NCI-H146 (cell line): ENCODE measurements around the gene CKMT1B.
"Not testable (repeated sequence)": the region's sequence is repeated elsewhere in the genome, so short reads cannot be mapped to it uniquely, and the experiment has no call there.

Experiments
- DNase-seq: peaks from one replicate; lab custom pipeline; 2025; lab: John Stamatoyannopoulos, UW

CKMT1B gene

DNA sequence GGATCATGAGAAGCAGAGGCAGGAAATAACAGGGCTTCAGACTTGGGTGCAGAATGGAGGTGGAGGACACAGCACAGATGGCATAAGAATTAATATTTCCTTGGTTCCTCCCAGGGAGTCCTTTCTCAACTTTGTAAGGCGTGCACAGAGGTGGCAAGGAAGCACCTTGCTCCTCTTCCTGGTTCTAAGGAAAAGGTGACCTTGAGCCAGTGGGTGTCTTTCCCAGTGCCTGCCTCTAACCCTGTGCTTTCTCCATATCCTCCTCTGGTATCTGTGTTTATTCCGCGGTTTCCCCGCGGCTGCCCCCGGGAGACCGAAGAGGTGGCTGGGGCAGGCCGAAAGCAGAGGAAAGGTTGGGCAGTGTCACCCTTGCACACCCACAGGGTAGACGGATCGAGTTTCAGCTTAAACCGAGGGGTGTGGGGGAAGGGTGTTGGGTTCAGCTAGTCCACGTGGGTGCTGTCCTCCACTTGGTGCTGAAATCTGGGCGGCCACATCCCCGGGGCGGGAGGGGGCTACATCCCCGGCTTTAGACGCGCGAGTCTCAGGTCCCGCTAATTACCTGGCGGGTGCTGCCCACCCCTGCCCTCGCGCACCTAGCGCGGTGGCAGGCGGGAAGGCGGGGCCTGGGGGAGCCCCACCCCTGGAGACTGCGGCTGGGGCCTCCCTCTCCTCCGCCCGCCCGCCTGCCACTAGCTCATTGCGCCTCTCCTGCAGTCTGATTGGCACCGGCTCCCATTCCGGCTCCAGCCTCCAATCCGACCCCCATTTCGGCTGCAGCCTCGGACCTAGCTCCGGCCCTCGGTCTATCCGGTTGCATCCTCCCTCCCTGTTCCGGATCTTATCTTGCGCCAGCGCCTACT is at the start of gene CKMT1B:
CKMT1B (plus strand) TSS at position 700 of the 863 bp plus-strand sequence. CDS start 192 bp downstream, outside the sequence.
- not testable (repeated sequence) for DNase-seq

GRCh38 chr15:43544266-43544665 is 49.6 kb upstream of the CKMT1B start:
- DNase-seq, result no peak

GRCh38 chr15:43545426-43545825 is 48.4 kb upstream of the CKMT1B start:
- DNase-seq, result no peak

DNA sequence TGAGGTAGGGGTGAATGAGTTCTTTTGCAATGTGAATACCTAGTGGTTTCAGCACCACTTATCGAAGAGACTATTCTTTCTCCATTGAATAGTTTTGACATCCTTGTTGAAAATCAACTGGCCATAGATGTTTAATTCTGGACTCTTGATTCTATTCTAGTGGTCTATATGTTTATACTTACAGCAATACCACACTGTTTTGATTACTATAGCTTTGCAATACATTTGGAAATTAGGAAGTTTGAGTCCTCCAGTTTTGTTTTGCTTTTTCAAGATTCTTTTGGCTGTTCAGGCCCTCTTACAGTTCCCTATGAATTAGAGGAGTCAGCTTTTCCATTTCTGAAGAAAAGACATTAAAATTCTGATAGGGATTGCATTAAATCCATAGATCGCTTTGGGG is 46.3 kb upstream of the CKMT1B start:
- no peak for DNase-seq

DNA sequence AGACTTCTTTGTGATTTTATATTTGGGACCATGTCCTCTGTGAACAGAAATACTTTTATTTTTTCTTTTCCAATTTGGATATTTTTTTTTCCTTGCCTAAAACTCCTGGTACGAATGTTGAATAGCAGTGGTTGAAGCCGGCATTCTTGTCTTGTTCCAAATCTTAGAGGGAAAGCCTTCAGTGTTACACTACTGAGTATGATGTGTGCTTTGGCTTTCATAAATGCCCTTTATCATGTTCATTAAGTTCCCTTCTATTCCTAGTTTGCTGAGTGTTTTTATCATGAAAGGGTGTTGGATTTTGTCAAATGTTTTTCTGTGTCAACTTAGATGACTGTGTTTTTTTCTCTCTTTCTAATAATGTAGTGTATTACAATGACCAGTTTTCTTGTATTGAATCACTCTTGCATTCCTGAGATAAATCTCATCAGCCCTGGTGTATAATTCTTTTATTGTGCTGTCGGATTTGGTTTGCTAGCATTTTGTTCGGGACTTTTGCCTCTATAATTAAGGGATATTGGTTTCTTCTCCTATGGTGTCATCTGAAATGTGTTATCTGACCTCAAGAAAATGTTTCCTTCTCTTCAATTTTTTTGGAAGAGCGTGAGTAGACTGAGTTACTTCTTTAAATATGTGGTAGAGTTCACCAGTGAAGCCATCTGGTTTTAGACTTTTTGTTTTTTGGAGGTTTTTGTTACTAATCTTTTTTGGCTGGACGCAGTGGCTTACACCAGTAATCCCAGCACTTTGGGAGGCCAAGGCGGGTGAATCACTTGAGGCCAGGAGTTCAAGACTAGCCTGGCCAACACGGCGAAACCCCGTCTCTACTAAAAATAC is 43.1 kb upstream of the CKMT1B start:
- DNase-seq, result no peak

DNA sequence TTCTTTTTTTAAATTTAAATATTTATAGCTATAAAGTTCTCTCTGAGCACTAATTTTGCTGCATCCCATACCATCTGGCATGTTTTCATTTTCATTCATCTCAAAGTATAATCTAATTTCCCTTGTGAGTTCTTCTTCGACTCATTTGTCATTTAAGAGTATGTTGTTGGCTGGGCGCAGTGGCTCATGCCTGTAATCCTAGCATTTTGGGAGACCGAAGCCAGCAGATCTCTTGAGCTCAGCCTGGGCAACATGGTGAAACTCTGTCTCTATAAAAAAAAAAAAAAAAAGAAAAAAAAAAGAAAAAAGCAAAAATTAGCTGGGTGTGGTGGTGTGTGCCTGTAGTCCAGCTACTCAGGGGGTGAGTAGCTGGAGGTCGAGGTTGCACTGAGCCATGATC is 41.6 kb upstream of the CKMT1B start:
- no peak for DNase-seq

DNA sequence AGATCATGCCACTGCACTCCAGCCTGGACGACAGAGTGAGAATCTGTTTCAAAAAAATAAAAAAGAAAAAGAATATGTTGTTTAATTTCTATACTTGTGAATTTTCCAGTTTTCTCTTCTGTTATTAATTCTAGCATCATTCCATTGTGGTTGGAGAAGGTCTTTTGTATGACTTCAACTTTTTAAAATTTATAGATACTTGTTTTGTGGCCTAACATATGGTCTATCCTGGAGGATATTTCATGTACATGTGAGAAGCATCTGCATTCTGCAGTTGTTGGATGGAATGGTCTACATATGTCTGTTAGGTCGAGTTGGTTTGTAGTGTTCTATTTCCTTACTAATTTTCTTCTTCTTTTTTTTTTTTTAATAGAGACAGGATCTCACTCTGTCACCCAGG is 40.8 kb upstream of the CKMT1B start:
- DNase-seq, result no peak

DNA sequence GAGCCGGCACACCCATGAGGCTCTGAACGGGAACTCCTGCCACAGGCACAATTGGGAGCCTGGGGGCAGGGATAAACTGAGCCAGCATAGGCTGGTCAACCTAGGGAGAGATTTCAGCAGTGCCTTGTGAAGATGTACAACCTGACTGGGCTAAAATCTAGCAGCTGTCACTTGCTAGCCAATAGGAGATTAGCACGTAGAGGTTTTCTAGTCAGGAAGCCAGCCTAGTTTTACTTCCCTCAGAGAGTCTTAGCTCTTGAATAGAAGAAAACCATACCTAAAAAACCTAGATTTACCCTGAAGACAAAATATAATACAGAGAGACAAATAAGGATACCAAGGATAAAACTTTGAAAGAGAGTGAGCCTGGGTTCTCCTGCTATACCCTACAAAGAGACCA is 31.1 kb upstream of the CKMT1B start:
- DNase-seq, result not testable (repeated sequence)

DNA sequence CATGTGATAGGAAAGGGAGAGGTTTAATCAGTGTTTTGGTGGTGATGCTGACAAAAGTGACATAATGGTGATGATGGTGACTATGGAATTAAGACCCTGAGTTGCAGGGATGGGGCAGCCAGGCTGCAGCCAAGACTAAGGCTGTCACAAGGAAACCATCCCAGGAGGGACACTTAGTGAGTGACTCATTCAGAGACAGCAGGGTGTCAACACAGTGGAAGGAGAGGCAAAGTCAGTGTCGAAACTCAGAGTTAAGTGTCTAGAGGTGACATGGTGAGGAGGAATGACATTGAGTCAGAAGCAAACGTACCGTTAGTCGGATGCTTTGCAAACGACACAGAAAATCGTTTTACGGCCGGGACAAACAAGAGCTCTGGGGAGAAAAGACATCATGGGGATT is 30.0 kb upstream of the CKMT1B start:
- DNase-seq, result not testable (repeated sequence)

GRCh38 chr15:43566615-43567014 is 27.2 kb upstream of the CKMT1B start:
- DNase-seq, result not testable (repeated sequence)

- not testable (repeated sequence) for DNase-seq
Observed at GRCh38 chr15:43574607-43575006, 19.2 kb upstream of the CKMT1B start.

- DNase-seq, result not testable (repeated sequence)
Observed at GRCh38 chr15:43589778-43590466, 3.9 kb upstream of the CKMT1B start, which contains the start of gene PPIP5K1. TSS of gene PPIP5K1 (minus strand) at chr15:43590208. CDS start at chr15:43584504, 5,704 bp downstream.

DNA sequence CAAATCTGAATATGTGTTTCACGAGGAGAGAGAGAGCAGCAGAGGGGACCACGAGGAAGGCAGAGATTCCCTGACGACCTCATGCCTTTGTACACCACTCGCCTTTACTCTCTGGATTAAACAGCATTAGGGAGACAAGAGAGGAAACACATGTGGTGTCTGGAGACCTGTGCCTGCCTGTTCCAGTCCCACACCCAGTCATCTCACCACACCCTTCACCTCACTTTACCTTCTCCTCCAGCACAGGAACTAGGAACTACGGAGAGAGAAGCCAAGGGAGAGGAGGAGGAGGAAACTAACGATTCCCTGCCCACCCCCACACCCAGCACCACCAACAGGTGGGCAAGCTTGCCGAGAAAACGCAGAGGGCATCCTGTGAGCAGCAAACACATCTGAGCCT is 986 bp upstream of the CKMT1B start:
- DNase-seq, result not testable (repeated sequence)

- DNase-seq, result not testable (repeated sequence)
Observed at GRCh38 chr15:43599131-43599530, 5.3 kb downstream of the CKMT1B start.

DNA sequence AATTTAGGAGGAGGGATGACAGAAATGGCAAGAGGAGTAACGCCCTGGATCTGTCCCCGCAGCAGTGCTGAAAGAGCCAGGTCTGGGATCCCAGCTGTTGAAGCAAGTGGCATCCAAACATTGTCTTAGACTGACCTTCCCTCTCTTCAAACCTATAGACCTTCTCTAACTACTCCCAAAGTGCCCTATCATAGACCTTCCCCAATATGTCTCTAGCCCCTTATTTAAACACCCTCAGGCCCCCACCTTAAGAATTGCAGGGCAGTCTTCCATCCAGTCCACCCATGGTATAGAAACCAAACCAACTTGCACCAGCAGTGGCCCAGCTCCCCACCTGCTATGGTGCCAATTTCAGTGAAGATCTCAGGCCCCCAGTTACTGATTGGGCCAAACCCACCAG is 6.4 kb downstream of the CKMT1B start:
- not testable (repeated sequence) for DNase-seq

DNA sequence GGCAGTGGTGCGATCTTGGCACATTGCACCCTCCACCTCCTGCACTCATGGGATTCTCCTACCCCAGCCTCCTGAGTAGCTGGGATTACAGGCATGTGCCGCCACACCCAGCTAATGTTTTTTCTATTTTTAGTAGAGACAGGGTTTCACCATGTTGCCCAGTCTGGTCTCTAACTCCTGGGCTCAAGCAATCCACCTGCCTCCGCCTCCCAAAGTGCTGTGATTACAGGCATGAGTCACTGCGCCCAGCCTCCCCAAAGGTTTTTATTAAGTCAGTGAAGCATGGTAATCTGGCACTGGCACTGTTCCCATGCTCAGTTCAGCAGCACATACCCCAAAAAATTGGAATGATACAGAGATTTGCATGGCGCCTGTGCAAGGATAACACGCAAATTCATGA is 8.4 kb downstream of the CKMT1B start:
- DNase-seq, result not testable (repeated sequence)

GRCh38 chr15:43617750-43618149 is 23.9 kb downstream of the CKMT1B start:
- not testable (repeated sequence) for DNase-seq

GRCh38 chr15:43618700-43619099 is 24.9 kb downstream of the CKMT1B start, which contains the start of gene STRC:
TSS of gene STRC (minus strand) at chr15:43618800. CDS start at chr15:43618722, 78 bp downstream.
- DNase-seq, result not testable (repeated sequence)

GRCh38 chr15:43622068-43622799 is 28.4 kb downstream of the CKMT1B start:
- peak; percentile 42 for DNase-seq

DNA sequence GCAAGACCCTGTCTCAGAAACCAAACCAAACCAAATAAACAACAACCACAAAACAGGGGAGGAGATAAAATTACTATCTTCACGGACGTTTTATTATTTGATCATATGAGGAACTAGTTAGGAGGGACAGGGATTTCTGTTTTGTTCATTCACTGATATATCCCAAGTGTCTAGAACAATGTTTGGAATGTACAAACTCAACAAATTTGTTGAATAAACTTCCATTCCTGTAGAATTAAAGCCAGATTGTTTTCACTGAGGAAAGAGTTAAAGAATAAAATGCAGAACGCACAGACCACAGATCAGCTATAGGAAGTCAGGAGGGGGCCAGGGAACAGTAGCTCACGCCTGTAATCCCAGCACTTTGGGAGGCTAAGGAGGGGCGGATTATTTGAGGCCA is 31.3 kb downstream of the CKMT1B start:
- no peak for DNase-seq

DNA sequence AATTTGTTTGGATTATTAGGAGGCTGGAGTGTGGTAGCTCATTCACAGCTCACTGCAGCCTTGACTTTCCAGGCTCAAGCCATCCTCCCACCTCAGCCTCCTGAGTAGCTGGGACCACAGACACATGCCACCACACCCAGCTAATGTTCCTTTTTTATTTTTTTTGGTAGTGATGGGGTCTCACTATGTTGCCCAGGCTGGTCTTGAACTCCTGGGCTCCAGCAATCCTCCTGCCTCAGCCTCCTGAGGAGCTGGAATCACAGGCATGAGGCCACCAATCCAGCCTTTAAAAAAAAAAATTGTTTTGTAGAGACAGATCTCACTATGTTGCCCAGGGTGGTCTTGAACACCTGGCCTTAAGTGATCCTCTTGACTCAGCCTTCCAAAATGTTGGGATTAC is 33.1 kb downstream of the CKMT1B start:
- not testable (repeated sequence) for DNase-seq
